ENCODE data around the gene MAPT. TPM values are rescaled to one million over a fixed set of nuclear protein-coding genes. Genes with fewer than 3 reads are reported as not detected.

The MAPT gene
- total RNA-seq, 2 donors from 2014 or later, result 11.7 to 14.7 TPM

DNA sequence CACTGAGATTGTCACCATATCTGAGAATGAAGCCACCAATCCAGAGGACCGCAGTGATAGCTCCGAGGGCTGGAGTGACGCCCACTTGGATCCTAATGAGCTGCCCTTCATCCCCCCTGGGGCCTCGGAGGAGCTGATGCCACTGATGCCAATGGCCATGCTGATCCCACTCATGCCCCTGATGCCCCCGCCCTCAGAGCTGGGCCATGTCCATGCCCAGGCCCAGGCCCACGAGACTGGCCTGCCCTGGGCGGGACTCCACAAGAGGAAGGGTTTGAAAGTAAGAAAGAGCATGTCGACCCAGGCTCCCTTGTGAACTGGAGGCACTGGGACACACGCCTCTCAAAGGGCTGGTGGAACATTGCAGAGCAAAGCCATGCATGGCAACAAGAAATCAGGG is 47.7 kb upstream of the MAPT start:
- no peak for TF ChIP-seq POLR2A (IDR thresholded peaks at IDR 0.05)
- TF ChIP-seq POLR2AphosphoS5 (IDR thresholded peaks at IDR 0.05), result no peak
- TF ChIP-seq, protein P1, sequence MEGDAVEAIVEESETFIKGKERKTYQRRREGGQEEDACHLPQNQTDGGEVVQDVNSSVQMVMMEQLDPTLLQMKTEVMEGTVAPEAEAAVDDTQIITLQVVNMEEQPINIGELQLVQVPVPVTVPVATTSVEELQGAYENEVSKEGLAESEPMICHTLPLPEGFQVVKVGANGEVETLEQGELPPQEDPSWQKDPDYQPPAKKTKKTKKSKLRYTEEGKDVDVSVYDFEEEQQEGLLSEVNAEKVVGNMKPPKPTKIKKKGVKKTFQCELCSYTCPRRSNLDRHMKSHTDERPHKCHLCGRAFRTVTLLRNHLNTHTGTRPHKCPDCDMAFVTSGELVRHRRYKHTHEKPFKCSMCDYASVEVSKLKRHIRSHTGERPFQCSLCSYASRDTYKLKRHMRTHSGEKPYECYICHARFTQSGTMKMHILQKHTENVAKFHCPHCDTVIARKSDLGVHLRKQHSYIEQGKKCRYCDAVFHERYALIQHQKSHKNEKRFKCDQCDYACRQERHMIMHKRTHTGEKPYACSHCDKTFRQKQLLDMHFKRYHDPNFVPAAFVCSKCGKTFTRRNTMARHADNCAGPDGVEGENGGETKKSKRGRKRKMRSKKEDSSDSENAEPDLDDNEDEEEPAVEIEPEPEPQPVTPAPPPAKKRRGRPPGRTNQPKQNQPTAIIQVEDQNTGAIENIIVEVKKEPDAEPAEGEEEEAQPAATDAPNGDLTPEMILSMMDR (IDR thresholded peaks at IDR 0.05), result no peak
- WGBS, result 81% methylated on average over 5 of the region's 9 CpGs
- H3K9me3 ChIP-seq, result no peaks in the 10 kb centered on the region
- intact Hi-C loops (cut with DNase I), result no loop called here
- no peaks in the 10 kb centered on the region for H3K36me3 ChIP-seq
- H3K4me3 ChIP-seq, result no peak overlapping the region
- H3K4me1 ChIP-seq (replicated peaks), result no peaks in the 10 kb centered on the region
- DNase-seq (ENCODE audit: low spot score), result no peak
- H3K27ac ChIP-seq, result no peak overlapping the region
- H3K27me3 ChIP-seq (replicated peaks; ENCODE audit: insufficient read depth), result no peaks in the 10 kb centered on the region

DNA sequence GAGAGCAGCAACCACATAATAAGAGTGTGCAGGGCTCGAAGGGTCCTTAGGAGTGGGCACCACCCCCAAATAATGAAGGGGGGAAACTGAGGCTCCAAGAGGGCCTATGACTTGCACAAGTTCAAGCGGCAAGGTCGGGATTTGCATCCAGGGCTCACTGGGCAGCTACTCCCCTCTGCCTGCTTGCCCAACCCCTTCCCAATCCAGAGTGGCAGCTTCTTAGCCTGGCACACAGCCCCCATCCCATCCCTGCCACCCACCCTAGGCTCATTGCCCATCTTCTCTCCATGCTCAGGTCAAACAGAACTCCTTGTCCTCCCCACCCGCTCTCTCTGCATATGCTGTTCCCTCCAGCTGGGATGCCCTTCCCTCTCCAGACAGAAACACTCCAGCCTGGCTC is 47.3 kb upstream of the MAPT start:
- Histone ChIP-seq H3K36me3 (no peaks in the 10 kb centered on the region), H3K4me1 (replicated peaks) (no peaks in the 10 kb centered on the region), H3K27ac (no peak overlapping the region), H3K4me3 (no peak overlapping the region), H3K9me3 (no peaks in the 10 kb centered on the region), H3K27me3 (replicated peaks; ENCODE audit: insufficient read depth) (no peaks in the 10 kb centered on the region)
- DNase-seq (ENCODE audit: low spot score), result no peak
- WGBS, result 98% methylated on average over 4 of the region's 4 CpGs
- TF ChIP-seq POLR2A (IDR thresholded peaks at IDR 0.05), result no peak
- no peak for TF ChIP-seq POLR2AphosphoS5 (IDR thresholded peaks at IDR 0.05)
- TF ChIP-seq, protein P1 (IDR thresholded peaks at IDR 0.05), result no peak
- intact Hi-C loops (cut with DNase I), result no loop called here

DNA sequence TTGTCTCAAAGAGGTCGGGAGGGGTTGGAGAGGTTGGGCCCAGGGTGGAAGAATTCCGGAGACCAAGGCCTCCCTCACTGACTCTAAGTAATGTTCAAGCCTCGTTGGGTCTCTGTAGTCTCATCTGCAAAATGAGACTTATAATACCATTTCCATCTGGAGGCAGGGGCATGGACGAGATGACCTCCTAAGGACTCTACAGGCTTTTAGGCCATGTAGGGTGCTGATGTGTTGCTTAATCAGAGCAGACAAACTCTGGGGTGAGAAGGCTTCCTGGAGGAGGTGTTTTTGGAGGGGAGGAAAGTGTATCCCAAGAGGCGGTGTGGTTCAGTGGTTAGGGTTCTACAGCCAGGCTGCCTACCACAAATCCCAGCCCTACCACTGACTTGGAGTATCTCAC is 46.6 kb upstream of the MAPT start:
- H3K4me1 ChIP-seq (replicated peaks), result no peaks in the 10 kb centered on the region
- TF ChIP-seq POLR2AphosphoS5 (IDR thresholded peaks at IDR 0.05) (no peak), POLR2A (IDR thresholded peaks at IDR 0.05) (no peak)
- TF ChIP-seq, protein P1 (IDR thresholded peaks at IDR 0.05), result no peak
- no peaks in the 10 kb centered on the region for H3K9me3 ChIP-seq
- intact Hi-C loops (cut with DNase I), result no loop called here
- H3K4me3 ChIP-seq, result no peak overlapping the region
- DNase-seq (ENCODE audit: low spot score), result no peak
- no peak overlapping the region for H3K27ac ChIP-seq
- WGBS, result 84% methylated on average over 5 of the region's 5 CpGs
- H3K36me3 ChIP-seq, result no peaks in the 10 kb centered on the region
- no peaks in the 10 kb centered on the region for H3K27me3 ChIP-seq (replicated peaks; ENCODE audit: insufficient read depth)

DNA sequence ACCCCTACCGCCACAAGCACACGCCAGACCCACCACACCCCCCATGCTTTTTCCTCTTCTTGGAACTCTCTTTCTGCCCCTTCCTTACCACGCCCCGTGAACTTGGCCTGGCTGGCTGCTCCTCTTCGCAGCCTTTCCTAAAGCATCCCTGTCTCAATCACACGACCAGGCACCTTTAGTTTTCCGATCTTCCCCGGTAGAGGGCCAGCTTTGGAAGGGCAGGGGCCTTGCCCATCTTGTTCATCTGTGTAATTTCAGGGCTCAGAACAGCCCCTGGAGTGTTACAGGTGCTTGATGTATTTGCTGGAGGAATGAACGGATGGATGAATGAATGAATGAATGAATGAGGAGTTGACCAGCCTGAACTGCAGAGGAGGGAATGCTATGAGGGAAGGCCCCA is 45.9 kb upstream of the MAPT start:
- no peak for TF ChIP-seq POLR2A (IDR thresholded peaks at IDR 0.05)
- TF ChIP-seq, protein P1 (IDR thresholded peaks at IDR 0.05), result no peak
- TF ChIP-seq POLR2AphosphoS5 (IDR thresholded peaks at IDR 0.05), result no peak
- no peaks in the 10 kb centered on the region for H3K36me3 ChIP-seq
- H3K27ac ChIP-seq, result no peak overlapping the region
- H3K4me1 ChIP-seq (replicated peaks), result no peaks in the 10 kb centered on the region
- H3K9me3 ChIP-seq, result no peaks in the 10 kb centered on the region
- no peaks in the 10 kb centered on the region for H3K27me3 ChIP-seq (replicated peaks; ENCODE audit: insufficient read depth)
- DNase-seq (ENCODE audit: low spot score), result no peak
- H3K4me3 ChIP-seq, result no peak overlapping the region
- intact Hi-C loops (cut with DNase I), result no loop called here
- 90% methylated on average over 9 of the region's 9 CpGs for whole genome bisulfite sequencing

DNA sequence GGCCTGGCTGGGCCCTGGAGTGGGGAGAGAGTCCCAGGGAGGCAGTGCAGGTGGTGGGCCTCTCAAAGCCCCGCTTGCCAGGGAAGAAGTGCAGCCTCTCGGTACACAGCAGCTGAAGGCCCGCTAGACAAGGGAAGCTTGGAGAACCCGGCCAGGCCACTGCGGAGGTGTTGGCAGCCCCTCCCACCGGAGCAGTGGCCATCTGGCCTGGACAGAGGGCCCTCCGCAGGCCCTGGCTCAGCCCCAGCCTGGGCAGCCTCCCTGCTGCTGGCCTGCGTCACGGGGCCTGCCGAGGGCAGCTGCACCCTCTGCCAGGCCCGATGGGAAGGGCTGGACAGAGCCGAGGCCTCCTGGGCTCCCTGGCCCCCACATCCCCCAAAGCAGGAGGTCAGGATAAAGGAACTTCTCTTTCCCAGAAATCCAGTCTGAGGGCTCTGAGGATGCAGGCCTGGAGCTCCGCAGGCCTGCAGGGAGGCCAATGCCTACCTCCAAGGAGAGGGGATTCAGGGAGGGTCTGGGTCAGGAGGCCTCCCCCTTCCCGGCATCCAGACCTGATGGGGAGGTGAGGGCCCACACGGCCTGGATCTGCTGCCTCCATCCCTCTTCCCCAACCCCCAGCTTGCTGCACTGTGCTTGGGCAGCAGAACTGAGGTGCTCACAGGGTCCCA is 45.4 kb upstream of the MAPT start:
- intact Hi-C loops (cut with DNase I), result no loop called here
- H3K4me3 ChIP-seq, result no peak overlapping the region
- H3K9me3 ChIP-seq, result no peaks in the 10 kb centered on the region
- no peak for DNase-seq (ENCODE audit: low spot score)
- 58% methylated on average over 13 of the region's 15 CpGs for WGBS
- no peaks in the 10 kb centered on the region for H3K4me1 ChIP-seq (replicated peaks)
- H3K36me3 ChIP-seq, result no peaks in the 10 kb centered on the region
- TF ChIP-seq POLR2A (IDR thresholded peaks at IDR 0.05), result no peak
- H3K27ac ChIP-seq, result no peak overlapping the region
- H3K27me3 ChIP-seq (replicated peaks; ENCODE audit: insufficient read depth), result no peaks in the 10 kb centered on the region

All from prostate gland (tissue), 2 donors.